ENCODE measurements around the gene UGT1A3. TPM values are rescaled to one million over a fixed set of nuclear protein-coding genes. Genes with fewer than 3 reads are reported as not detected.

Gene UGT1A3
- total RNA-seq, 4 donors from 2014 or later = 2.8 to 7.6 (median 3.4) TPM

- 45 to 82% methylated on average over 4 to 5 of the region's 5 CpGs for WGBS, 2 donors
- TF ChIP-seq POLR2A (IDR thresholded peaks at IDR 0.05) = no peak
- TF ChIP-seq CTCF (IDR thresholded peaks at IDR 0.05) = no peak
- H3K4me1 ChIP-seq = no peaks in the 10 kb centered on the region
- H3K36me3 ChIP-seq = no peaks in the 10 kb centered on the region
- no peak overlapping the region for H3K27ac ChIP-seq
- no peaks in the 10 kb centered on the region for H3K9me3 ChIP-seq
- intact Hi-C loops (cut with DNase I) = no loop called here
- peaks cover 0 to 20% (median 0%) of the 10 kb centered on the region in 4 donors for H3K27me3 ChIP-seq
- H3K4me3 ChIP-seq = no peak overlapping the region
- no peak for DNase-seq
These were observed 70.9 kb downstream of the UGT1A3 start for GRCh38 chr2:233799716-233800115.

GRCh38 chr2:233800208-233800607, 71.4 kb downstream of the UGT1A3 start:
- no peak overlapping the region for H3K4me3 ChIP-seq
- no peaks in the 10 kb centered on the region for H3K36me3 ChIP-seq
- peaks cover 0 to 23% (median 0%) of the 10 kb centered on the region in 4 donors for H3K27me3 ChIP-seq
- intact Hi-C loops (cut with DNase I) = no loop called here
- no peaks in the 10 kb centered on the region for H3K9me3 ChIP-seq
- WGBS, 2 donors = 72 to 79% methylated on average over 5 to 7 of the region's 7 CpGs
- no peak for DNase-seq
- TF ChIP-seq POLR2A (IDR thresholded peaks at IDR 0.05) = no peak
- no peak for TF ChIP-seq CTCF (IDR thresholded peaks at IDR 0.05)
- H3K27ac ChIP-seq = no peak overlapping the region
- no peaks in the 10 kb centered on the region for H3K4me1 ChIP-seq

- 59 to 67% methylated on average over 7 to 8 of the region's 9 CpGs for WGBS, 2 donors
- Histone ChIP-seq H3K9me3 (no peaks in the 10 kb centered on the region), H3K27ac (no peak overlapping the region), H3K36me3 (no peaks in the 10 kb centered on the region), H3K4me1 (no peaks in the 10 kb centered on the region), H3K27me3 (peaks cover 0 to 23% (median 0%) of the 10 kb centered on the region in 4 donors), H3K4me3 (no peak overlapping the region)
- DNase-seq = no peak
- no peak for TF ChIP-seq CTCF (IDR thresholded peaks at IDR 0.05)
- no peak for TF ChIP-seq POLR2A (IDR thresholded peaks at IDR 0.05)
- intact Hi-C loops (cut with DNase I) = no loop called here
These were observed 72.7 kb downstream of the UGT1A3 start for GRCh38 chr2:233801357-233802131.

DNA sequence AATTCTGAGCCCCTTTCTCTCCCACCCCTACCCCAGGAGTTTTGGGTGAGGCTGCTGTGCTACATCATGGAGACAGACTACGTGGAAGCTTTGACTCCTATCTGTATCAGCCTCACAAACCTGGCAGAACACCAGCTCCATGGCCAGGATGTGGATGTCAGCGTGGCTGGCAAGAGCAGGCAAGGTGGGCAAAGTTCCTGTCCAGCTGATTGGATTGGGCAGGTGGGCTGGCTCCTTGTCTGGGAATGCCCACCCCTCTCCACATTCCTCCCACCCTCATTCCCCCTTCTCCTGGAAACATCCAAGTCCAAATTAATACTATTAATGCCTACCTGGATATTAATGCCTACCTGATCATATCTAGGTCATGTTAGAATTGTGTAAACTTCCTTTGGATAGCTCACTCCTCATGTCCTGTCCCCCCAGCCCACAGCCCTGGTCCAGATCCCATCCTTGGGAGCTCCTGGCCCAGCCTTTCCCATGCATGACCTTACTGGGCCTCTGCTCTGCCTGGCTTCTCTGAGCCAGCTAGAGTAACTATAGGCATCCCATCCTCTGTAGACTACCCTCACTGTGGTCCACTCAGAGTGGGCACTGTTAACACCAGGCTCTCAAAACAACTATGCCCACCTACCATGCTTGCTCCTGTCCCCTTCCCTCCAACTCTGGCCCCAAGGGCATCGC, 73.4 kb downstream of the UGT1A3 start:
- no peak for DNase-seq
- 48 to 66% methylated on average over 2 to 3 of the region's 3 CpGs for WGBS, 2 donors

More for the DNA sequence above, 73.4 kb downstream of the UGT1A3 start:
- intact Hi-C loops (cut with DNase I) = no loop called here
- H3K27ac ChIP-seq = no peak overlapping the region
- H3K4me3 ChIP-seq = no peak overlapping the region
- H3K36me3 ChIP-seq = no peaks in the 10 kb centered on the region
- TF ChIP-seq POLR2A (IDR thresholded peaks at IDR 0.05) (no peak), CTCF (IDR thresholded peaks at IDR 0.05) (no peak)
- H3K27me3 ChIP-seq = peaks cover 0 to 23% (median 0%) of the 10 kb centered on the region in 4 donors
- H3K9me3 ChIP-seq = no peaks in the 10 kb centered on the region
- H3K4me1 ChIP-seq = no peaks in the 10 kb centered on the region
